ENCODE results near the gene HMGN4. TPM values are rescaled to one million over a fixed set of nuclear protein-coding genes. Genes with fewer than 3 reads are reported as not detected.

Gene HMGN4
- total and polyA plus RNA-seq, 9 of the 15 experiments (the other 6 are each of a cell fraction or from before 2014, with no cell fraction given), result 35.4 to 134 (median 94.1) TPM

- TF ChIP-seq ZBTB33 (CRISPR knock-in tag; IDR thresholded peaks at IDR 0.05), result peak; percentile 83
- no peak for TF ChIP-seq TCF3 (CRISPR knock-in tag; IDR thresholded peaks at IDR 0.05)
- TF ChIP-seq PHF21A (IDR thresholded peaks at IDR 0.05; ENCODE audit: borderline replicate concordance, low read depth), result no peak
- TF ChIP-seq TEAD2 (tag; IDR thresholded peaks at IDR 0.05), result peak; percentile 61; the same call in 1 of the 2 replicates
- no peak for TF ChIP-seq SETDB1 (IDR thresholded peaks at IDR 0.05; ENCODE audit: low read length)
- TF ChIP-seq PTBP1 (IDR thresholded peaks at IDR 0.05; ENCODE audit: low read depth, low read length), result no peak
- no peak for TF ChIP-seq RREB1 (CRISPR knock-in tag; IDR thresholded peaks at IDR 0.05)
- no peak for TF ChIP-seq ZNF140 (CRISPR knock-in tag; IDR thresholded peaks at IDR 0.05)
- no peak for TF ChIP-seq ZMIZ1 (IDR thresholded peaks at IDR 0.05; ENCODE audit: low read depth in 2 of 2, low read length in 2 of 2)
- TF ChIP-seq TSHZ1 (CRISPR knock-in tag; IDR thresholded peaks at IDR 0.05), result peak; percentile 80; the same call in 1 of the 2 replicates
- TF ChIP-seq NCOA1 (IDR thresholded peaks at IDR 0.05; ENCODE audit: low read depth), result no peak
These were observed 12.3 kb downstream of the HMGN4 start (continued) for GRCh38 chr6:26550250-26550993.

Measured in K562 (cell line).